Measurements from ENCODE around the gene ZNF440.

DNA sequence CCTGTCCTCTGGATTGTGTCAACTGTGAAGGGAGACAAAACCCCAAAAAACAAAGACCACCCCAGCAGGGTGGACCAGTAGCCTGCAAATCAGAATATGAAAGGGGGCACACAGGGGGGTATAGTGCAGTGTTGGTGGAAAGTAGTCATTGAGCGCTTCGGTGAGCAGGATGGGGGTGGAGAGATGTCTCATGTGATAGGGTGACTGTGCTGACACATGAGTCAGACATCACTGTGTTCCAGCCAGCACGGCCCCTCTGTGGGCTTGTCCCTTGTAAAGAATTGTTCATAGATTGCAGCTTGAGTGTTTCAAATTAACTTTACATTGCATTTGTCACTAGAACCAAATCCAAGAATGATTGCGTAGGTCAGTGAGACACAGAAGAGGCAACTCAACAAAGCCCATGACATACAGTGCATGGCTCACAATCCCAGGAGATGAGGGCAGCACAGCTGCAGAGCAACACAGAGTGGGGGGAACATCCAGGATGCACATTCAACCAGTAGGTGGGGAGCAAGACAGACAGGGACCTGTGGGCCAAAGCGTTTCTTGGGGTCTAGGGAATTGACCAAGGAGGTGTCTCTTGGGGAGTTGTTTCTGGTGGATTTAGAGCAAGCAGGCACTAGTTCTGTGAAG lies 7.5 kb downstream of the ZNF440 start:
- TF ChIP-seq, protein P1, sequence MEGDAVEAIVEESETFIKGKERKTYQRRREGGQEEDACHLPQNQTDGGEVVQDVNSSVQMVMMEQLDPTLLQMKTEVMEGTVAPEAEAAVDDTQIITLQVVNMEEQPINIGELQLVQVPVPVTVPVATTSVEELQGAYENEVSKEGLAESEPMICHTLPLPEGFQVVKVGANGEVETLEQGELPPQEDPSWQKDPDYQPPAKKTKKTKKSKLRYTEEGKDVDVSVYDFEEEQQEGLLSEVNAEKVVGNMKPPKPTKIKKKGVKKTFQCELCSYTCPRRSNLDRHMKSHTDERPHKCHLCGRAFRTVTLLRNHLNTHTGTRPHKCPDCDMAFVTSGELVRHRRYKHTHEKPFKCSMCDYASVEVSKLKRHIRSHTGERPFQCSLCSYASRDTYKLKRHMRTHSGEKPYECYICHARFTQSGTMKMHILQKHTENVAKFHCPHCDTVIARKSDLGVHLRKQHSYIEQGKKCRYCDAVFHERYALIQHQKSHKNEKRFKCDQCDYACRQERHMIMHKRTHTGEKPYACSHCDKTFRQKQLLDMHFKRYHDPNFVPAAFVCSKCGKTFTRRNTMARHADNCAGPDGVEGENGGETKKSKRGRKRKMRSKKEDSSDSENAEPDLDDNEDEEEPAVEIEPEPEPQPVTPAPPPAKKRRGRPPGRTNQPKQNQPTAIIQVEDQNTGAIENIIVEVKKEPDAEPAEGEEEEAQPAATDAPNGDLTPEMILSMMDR (conservative IDR thresholded peaks at IDR 0.05; ENCODE audit: low read length): no peak
- no peak for TF ChIP-seq EZH2phosphoT487 (IDR thresholded peaks at IDR 0.05; ENCODE audit: borderline replicate concordance, low read depth, low read length)
